Fibroblast of the aortic adventitia (primary cell): ENCODE measurements around the gene TRIM5. TPM values are rescaled to one million over a fixed set of nuclear protein-coding genes. Genes with fewer than 3 reads are reported as not detected.

Experiments used
- DNase-seq: peaks from one replicate; pipeline ENCODE4 v3.0.0-alpha.2; 2010; ENCODE audit warnings: low read depth
- H3K4me3 ChIP-seq: 2 replicates; pipeline ENCODE4 v1.5.1; 2011; ENCODE audit warnings: low read depth, mild to moderate bottlenecking, control low read depth, low read length, moderate library complexity
- CTCF ChIP-seq: IDR thresholded peaks from 2 replicates; pipeline ENCODE4 v1.5.1; 2011; ENCODE audit warnings: mild to moderate bottlenecking, low read length, control low read depth, inconsistent platforms; ENCODE audit not compliant: insufficient read depth
- total RNA-seq: library from RNA; depleted of rRNA; stranded (reverse); fragments of >200 nt; gene quantifications from 2 replicates; pipeline ENCODE4 v1.2.3, GENCODE V29; 2012; ENCODE audit warnings: low replicate concordance

The TRIM5 gene
- total RNA-seq, 1 donor, result 32.5 TPM

GRCh38 chr11:5712507-5712906 is 27.6 kb upstream of the TRIM5 start:
- peak; percentile 43 for TF ChIP-seq CTCF
- H3K4me3 ChIP-seq, result no peak overlapping the region
- peak; percentile 21 for DNase-seq

GRCh38 chr11:5705688-5706087 is 20.8 kb upstream of the TRIM5 start:
- H3K4me3 ChIP-seq, result no peak overlapping the region
- no peak for DNase-seq
- no peak for TF ChIP-seq CTCF

- DNase-seq, result no peak
- no peak for TF ChIP-seq CTCF
- no peak overlapping the region for H3K4me3 ChIP-seq
Measured at GRCh38 chr11:5703741-5704536, 19.1 kb upstream of the TRIM5 start.

GRCh38 chr11:5701055-5701577 is 16.2 kb upstream of the TRIM5 start:
- no peak overlapping the region for H3K4me3 ChIP-seq
- TF ChIP-seq CTCF, result no peak
- no peak for DNase-seq

- no peak overlapping the region for H3K4me3 ChIP-seq
- DNase-seq, result no peak
- no peak for TF ChIP-seq CTCF
Measured at GRCh38 chr11:5700421-5701054, 15.7 kb upstream of the TRIM5 start.

- no peak overlapping the region for H3K4me3 ChIP-seq
- no peak for TF ChIP-seq CTCF
- DNase-seq, result no peak
Measured at GRCh38 chr11:5698281-5698680, 13.4 kb upstream of the TRIM5 start.
